ENCODE data around the gene TMPRSS3. TPM values are rescaled to one million over a fixed set of nuclear protein-coding genes. Genes with fewer than 3 reads are reported as not detected.

TMPRSS3 gene
- total and polyA plus RNA-seq, 8 donors = 3.1 to 11.6 (median 7.9) TPM

DNA sequence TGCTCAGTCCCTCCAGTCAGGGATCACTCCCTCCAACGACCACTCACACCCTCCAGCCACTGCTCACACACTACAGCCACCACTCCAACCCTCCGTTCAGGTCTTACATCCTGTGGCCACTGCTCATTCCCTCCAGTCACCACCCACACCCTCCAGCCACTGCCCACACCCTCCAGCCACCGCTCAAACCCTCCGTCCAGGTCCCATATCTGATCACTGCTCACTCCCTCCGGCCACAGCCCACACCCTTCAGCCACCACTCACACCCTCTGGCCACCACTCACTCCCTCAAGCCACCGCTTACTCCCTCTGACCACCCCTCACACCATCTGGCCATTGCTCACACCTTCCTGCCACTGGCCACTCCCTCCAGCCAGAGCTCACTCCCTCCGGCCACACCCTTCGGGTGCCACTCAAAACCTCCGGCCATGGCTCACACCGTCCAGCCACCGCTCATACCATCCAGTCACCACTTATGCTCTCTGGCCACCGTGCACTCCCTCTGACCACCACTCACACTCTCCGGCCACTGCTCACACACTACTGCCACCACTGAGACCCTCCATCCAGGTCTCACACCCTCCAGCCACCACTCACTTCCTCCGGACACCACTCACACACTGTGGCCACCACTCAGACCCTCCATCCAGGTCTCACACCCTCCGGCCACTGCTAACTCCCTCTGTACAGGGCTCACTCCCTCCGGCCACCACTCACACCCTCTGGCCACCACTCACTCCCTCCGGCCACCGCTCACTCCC is 24.8 kb downstream of the TMPRSS3 start:
- DNase-seq (no peak), FAIRE-seq (no peak), ATAC-seq (no peak)
- TF ChIP-seq, protein P1, sequence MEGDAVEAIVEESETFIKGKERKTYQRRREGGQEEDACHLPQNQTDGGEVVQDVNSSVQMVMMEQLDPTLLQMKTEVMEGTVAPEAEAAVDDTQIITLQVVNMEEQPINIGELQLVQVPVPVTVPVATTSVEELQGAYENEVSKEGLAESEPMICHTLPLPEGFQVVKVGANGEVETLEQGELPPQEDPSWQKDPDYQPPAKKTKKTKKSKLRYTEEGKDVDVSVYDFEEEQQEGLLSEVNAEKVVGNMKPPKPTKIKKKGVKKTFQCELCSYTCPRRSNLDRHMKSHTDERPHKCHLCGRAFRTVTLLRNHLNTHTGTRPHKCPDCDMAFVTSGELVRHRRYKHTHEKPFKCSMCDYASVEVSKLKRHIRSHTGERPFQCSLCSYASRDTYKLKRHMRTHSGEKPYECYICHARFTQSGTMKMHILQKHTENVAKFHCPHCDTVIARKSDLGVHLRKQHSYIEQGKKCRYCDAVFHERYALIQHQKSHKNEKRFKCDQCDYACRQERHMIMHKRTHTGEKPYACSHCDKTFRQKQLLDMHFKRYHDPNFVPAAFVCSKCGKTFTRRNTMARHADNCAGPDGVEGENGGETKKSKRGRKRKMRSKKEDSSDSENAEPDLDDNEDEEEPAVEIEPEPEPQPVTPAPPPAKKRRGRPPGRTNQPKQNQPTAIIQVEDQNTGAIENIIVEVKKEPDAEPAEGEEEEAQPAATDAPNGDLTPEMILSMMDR (IDR thresholded peaks at IDR 0.05) = no peak
- no peaks in the 10 kb centered on the region for H3K9me3 ChIP-seq
- 72 to 81% methylated on average over 18 of the region's 18 CpGs for WGBS, 2 donors
- no peak overlapping the region for H3K4me3 ChIP-seq
- no peaks in the 10 kb centered on the region for H3K27me3 ChIP-seq
- no peaks in the 10 kb centered on the region for H3K4me1 ChIP-seq
- intact Hi-C loops (cut with DNase I) = no loop called here
- no peaks in the 10 kb centered on the region for H3K36me3 ChIP-seq
- no peak overlapping the region for H3K27ac ChIP-seq

DNA sequence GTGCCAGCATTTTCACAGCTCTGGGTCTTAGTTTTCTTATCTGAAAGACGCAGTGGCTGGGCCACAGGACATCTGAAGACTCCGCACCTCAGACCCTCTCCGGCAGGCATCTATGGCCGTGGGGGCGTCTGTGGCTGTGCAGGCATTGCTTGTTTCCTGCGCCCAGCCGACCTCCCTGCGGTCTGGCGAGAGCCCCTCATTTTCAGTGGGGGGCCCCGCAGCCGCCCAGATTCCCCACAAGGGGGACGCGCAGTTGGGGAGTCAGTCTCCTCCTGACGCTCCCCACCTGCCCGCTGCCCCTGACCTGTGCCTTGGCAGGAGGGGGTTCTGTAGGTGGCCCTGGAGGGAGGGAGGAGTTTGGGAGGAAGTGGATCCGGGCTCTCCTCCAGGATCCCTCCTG is 26.0 kb downstream of the TMPRSS3 start:
- ATAC-seq = no peak
- no peak for FAIRE-seq
- H3K36me3 ChIP-seq = no peaks in the 10 kb centered on the region
- no peak for DNase-seq
- TF ChIP-seq, protein P1 (IDR thresholded peaks at IDR 0.05) = no peak
- no peaks in the 10 kb centered on the region for H3K27me3 ChIP-seq
- intact Hi-C loops (cut with DNase I) = no loop called here
- no peaks in the 10 kb centered on the region for H3K4me1 ChIP-seq
- H3K4me3 ChIP-seq = no peak overlapping the region
- no peaks in the 10 kb centered on the region for H3K9me3 ChIP-seq
- no peak overlapping the region for H3K27ac ChIP-seq
- WGBS, 2 donors = 73 to 86% methylated on average over 16 of the region's 16 CpGs

DNA sequence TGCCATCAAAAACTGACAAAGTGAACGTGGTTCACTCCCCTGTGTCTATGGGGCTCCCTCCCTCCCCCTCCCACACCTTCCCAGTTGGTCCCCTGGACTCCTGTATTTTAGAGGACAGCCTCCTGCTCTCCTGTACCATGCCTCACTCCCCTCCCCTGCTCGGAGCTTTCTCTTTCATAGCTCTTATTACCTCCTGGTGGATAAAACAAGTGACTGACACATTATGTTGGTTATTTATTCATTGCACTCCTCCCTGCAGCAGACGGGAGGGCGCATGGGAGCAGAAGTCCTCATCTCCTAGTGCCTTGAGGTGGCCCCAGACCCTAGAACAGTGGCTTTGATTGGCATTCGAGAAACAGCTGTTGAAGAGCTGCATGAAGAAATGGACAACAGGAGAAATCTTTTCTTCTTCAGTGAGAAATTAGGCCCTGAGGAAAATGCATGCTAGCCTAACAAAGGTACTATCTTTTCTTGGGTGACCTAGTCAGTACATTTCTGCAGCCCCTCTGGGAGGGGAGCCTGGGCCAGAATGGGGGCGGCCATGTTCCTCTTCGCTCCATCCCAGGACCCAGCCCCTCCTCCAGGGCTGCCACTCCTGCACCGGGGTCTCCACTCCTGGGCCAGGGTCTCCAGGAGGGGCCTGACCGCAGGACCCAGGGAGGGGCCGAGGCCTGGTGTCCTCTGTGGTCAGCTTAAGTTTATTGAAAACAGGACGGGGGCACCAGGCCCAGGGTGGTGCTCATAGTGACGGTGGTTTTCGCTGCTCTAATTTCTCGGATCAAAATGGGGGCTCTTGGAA is 28.3 kb downstream of the TMPRSS3 start:
- H3K36me3 ChIP-seq = no peaks in the 10 kb centered on the region
- H3K27me3 ChIP-seq = no peaks in the 10 kb centered on the region
- H3K4me1 ChIP-seq = no peaks in the 10 kb centered on the region
- no peaks in the 10 kb centered on the region for H3K9me3 ChIP-seq
- FAIRE-seq = no peak
- H3K27ac ChIP-seq = no peak overlapping the region
- DNase-seq = no peak
- intact Hi-C loops (cut with DNase I) = no loop called here
- 84 to 92% methylated on average over 14 of the region's 14 CpGs for WGBS, 2 donors
- no peak for ATAC-seq
- H3K4me3 ChIP-seq = no peak overlapping the region
- TF ChIP-seq, protein P1 (IDR thresholded peaks at IDR 0.05) = no peak

DNA sequence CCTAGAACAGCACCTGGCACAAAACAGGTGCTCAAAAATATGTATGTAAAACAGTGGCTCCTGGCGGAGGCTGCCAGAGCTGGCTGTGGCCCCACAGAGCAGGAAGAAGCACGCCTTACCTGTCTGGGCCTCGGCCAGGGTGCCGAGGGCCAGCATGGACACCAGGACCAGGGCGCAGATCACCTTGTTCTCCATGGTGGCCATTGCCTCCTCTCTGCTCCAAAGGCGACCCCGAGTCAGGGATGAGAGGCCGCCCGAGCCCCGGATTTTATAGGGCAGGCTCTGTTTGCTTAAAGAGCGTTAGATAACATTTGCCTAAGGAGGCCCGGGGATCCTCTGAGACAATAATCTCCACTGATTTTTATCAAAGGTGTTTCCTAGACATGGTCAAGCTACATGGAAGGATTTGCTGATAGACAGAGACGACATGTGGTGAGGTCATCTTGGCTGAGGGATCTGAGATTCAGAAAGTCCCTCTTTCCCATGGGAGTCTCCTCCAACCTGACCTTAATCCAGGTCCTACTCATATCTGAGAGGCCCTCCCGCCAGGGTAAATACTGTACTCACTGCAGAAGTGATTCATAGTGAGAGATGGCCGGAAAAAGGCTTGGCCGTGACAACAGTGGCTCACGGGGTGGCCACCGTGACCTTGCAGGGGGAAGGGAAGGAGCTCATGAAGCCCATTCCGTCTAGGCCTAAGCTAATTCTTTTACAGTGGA is 29.4 kb downstream of the TMPRSS3 start, which contains the start of gene TFF1:
TFF1 (minus strand) TSS at position 244 of the 719 bp plus-strand sequence; CDS start at position 204, 40 bp downstream.
- Histone ChIP-seq H3K4me3 (no peak within 1 kb of the TSS), H3K27me3 (no peaks in the 10 kb centered on the region), H3K9me3 (no peaks in the 10 kb centered on the region), H3K36me3 (no peaks in the 10 kb centered on the region), H3K4me1 (no peaks in the 10 kb centered on the region), H3K27ac (no peak within 1 kb of the TSS)
- no peak for FAIRE-seq
- peak in 3 of 4 donors; percentile 50 to 63 (median 54) for ATAC-seq
- 77 to 82% methylated on average over 19 of the region's 19 CpGs for WGBS, 2 donors
- no peak for DNase-seq
- intact Hi-C loops (cut with DNase I) = no loop called here
- TF ChIP-seq, protein P1 (IDR thresholded peaks at IDR 0.05) = no peak
